Neural cell (in vitro differentiated cells): ENCODE results near the gene ARPC5.

ENCODE experiments used
- CTCF ChIP-seq: fragments of 450-650 bp; IDR thresholded peaks from 2 replicates; pipeline ENCODE4 v1.5.1; 2014; ENCODE audit warnings: antibody characterized with exemption, mild to moderate bottlenecking, moderate library complexity; ENCODE audit not compliant: poor library complexity, severe bottlenecking
- RAD21 ChIP-seq: fragments of 450-650 bp; conservative IDR thresholded peaks from 2 replicates; pipeline ENCODE4 v1.6.1; 2014; ENCODE audit warnings: antibody characterized with exemption, mild to moderate bottlenecking, moderate library complexity

GRCh38 chr1:183675883-183676585 is 40.5 kb upstream of the ARPC5 start:
- TF ChIP-seq CTCF (no peak), RAD21 (no peak)
